ENCODE measurements around the gene SHC4.

- TF ChIP-seq POLR2A (IDR thresholded peaks at IDR 0.05), result no peak
- no peak for TF ChIP-seq CTCF (IDR thresholded peaks at IDR 0.05)
- TF ChIP-seq POLR2AphosphoS5 (IDR thresholded peaks at IDR 0.05), result no peak
- TF ChIP-seq EP300 (IDR thresholded peaks at IDR 0.05), result no peak
Observed at GRCh38 chr15:48811325-48811958, 152.3 kb downstream of the SHC4 start.
